ENCODE data around the gene COG2.
"Not testable (repeated sequence)": the region's sequence is repeated elsewhere in the genome, so short reads cannot be mapped to it uniquely, and the experiment has no call there.

COG2 gene

DNA sequence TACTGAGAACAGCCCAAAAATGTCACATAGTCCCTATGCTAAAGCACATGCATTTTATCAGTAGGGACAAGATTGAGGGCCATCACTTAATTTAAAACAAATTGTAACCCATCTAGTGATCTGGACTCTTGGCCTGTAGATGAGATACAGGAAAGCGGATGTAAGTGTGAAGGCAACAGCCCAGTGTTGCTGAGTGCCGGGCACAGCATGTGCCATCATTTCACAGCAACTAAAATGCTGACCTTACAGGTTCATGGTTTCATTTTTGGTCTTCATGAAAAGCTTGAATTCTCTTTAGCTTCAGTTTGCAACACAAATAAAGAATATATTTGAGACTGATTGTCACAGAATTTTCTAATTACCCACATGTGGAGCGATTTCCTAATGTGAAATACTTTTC, 5.8 kb downstream of the COG2 start:
- Histone ChIP-seq H3K9ac (ENCODE audit: low read length) (no peak overlapping the region), H3K27me3 (ENCODE audit: control insufficient read depth in 1 of 2, insufficient read depth in 2 of 2, low read length in 2 of 2) (no peaks in the 10 kb centered on the region), H3K4me3 (ENCODE audit: low read depth in 1 of 2, low read length in 2 of 2) (no peak overlapping the region), H3K4me1 (ENCODE audit: insufficient read depth, low read length) (peaks cover 16% of the 10 kb centered on the region), H3K9me3 (ENCODE audit: low read length) (no peaks in the 10 kb centered on the region), H3K36me3 (ENCODE audit: insufficient read depth, low read length) (peaks cover 7% of the 10 kb centered on the region), H3K27ac (ENCODE audit: low read depth, low read length) (no peak overlapping the region)

- no peak overlapping the region for H3K27ac ChIP-seq (ENCODE audit: low read depth, low read length)
- H3K9ac ChIP-seq (ENCODE audit: low read length): no peak overlapping the region
- no peaks in the 10 kb centered on the region for H3K4me1 ChIP-seq (ENCODE audit: insufficient read depth, low read length)
- H3K36me3 ChIP-seq (ENCODE audit: insufficient read depth, low read length): peaks cover 7% of the 10 kb centered on the region
- no peaks in the 10 kb centered on the region for H3K9me3 ChIP-seq (ENCODE audit: low read length)
- H3K27me3 ChIP-seq (ENCODE audit: control insufficient read depth in 1 of 2, insufficient read depth in 2 of 2, low read length in 2 of 2): no peaks in the 10 kb centered on the region
- H3K4me3 ChIP-seq (ENCODE audit: low read depth in 1 of 2, low read length in 2 of 2): no peak overlapping the region
These were observed 8.0 kb downstream of the COG2 start for GRCh38 chr1:230650300-230650699.

DNA sequence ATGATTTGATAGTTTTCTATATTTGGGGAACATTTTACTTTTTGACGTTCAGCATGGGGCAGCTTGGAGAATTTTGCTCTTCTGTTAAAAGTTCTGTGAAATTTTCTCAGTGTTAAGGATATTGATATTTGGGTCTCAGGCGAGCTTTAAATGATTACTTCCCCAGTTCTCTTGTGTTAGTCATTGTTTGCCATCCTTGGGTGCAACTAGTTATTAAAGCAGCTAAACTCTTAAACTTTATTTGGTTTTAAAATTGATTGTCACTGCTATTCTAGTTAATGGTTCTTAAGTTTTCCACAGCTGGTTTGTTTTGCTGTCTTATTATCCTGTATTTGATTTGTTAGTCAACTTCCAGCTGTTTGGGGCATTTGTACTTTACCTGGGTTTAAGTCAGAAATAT, 9.0 kb downstream of the COG2 start:
- H3K9ac ChIP-seq (ENCODE audit: low read length): no peak overlapping the region
- H3K4me3 ChIP-seq (ENCODE audit: low read depth in 1 of 2, low read length in 2 of 2): no peak overlapping the region
- no peaks in the 10 kb centered on the region for H3K27me3 ChIP-seq (ENCODE audit: control insufficient read depth in 1 of 2, insufficient read depth in 2 of 2, low read length in 2 of 2)
- H3K27ac ChIP-seq (ENCODE audit: low read depth, low read length): no peak overlapping the region
- no peaks in the 10 kb centered on the region for H3K4me1 ChIP-seq (ENCODE audit: insufficient read depth, low read length)
- peaks cover 7% of the 10 kb centered on the region for H3K36me3 ChIP-seq (ENCODE audit: insufficient read depth, low read length)
- no peaks in the 10 kb centered on the region for H3K9me3 ChIP-seq (ENCODE audit: low read length)

DNA sequence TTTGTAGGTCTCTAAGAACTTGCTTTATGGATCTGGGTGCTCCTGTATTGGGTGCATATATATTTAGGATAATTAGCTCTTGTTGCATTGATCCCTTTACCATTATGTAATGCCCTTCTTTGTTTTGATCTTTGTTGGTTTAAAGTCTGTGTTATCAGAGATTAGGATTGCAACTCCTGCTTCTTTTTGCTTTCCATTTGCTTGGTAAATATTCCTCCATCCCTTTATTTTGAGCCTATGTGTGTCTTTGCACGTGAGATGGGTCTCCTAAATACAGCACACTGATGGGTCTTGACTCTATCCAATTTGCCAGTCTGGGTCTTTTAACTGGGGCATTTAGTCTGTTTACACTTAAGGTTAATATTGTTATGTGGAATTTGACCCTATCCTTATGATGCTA, 14.4 kb downstream of the COG2 start:
- H3K9ac ChIP-seq (ENCODE audit: low read length); H3K4me3 ChIP-seq (ENCODE audit: low read depth in 1 of 2, low read length in 2 of 2); H3K4me1 ChIP-seq (ENCODE audit: insufficient read depth, low read length); H3K27me3 ChIP-seq (ENCODE audit: control insufficient read depth in 1 of 2, insufficient read depth in 2 of 2, low read length in 2 of 2); H3K9me3 ChIP-seq (ENCODE audit: low read length); H3K27ac ChIP-seq (ENCODE audit: low read depth, low read length): not testable (repeated sequence)
- peaks cover 15% of the 10 kb centered on the region for H3K36me3 ChIP-seq (ENCODE audit: insufficient read depth, low read length)

- H3K9me3 ChIP-seq (ENCODE audit: low read length); H3K9ac ChIP-seq (ENCODE audit: low read length); H3K27ac ChIP-seq (ENCODE audit: low read depth, low read length); H3K4me1 ChIP-seq (ENCODE audit: insufficient read depth, low read length); H3K4me3 ChIP-seq (ENCODE audit: low read depth in 1 of 2, low read length in 2 of 2); H3K27me3 ChIP-seq (ENCODE audit: control insufficient read depth in 1 of 2, insufficient read depth in 2 of 2, low read length in 2 of 2): not testable (repeated sequence)
- peaks cover 19% of the 10 kb centered on the region for H3K36me3 ChIP-seq (ENCODE audit: insufficient read depth, low read length)
These were observed 15.8 kb downstream of the COG2 start for GRCh38 chr1:230658103-230658502.

- Histone ChIP-seq H3K4me1 (ENCODE audit: insufficient read depth, low read length) (no peaks in the 10 kb centered on the region), H3K27me3 (ENCODE audit: control insufficient read depth in 1 of 2, insufficient read depth in 2 of 2, low read length in 2 of 2) (no peaks in the 10 kb centered on the region), H3K27ac (ENCODE audit: low read depth, low read length) (no peak overlapping the region), H3K36me3 (ENCODE audit: insufficient read depth, low read length) (peaks cover 19% of the 10 kb centered on the region), H3K4me3 (ENCODE audit: low read depth in 1 of 2, low read length in 2 of 2) (no peak overlapping the region), H3K9ac (ENCODE audit: low read length) (no peak overlapping the region), H3K9me3 (ENCODE audit: low read length) (no peaks in the 10 kb centered on the region)
These were observed 16.4 kb downstream of the COG2 start for GRCh38 chr1:230658691-230659090.

GRCh38 chr1:230661976-230662375, 19.7 kb downstream of the COG2 start:
- Histone ChIP-seq H3K36me3 (ENCODE audit: insufficient read depth, low read length) (peaks cover 42% of the 10 kb centered on the region), H3K27ac (ENCODE audit: low read depth, low read length) (no peak overlapping the region)

DNA sequence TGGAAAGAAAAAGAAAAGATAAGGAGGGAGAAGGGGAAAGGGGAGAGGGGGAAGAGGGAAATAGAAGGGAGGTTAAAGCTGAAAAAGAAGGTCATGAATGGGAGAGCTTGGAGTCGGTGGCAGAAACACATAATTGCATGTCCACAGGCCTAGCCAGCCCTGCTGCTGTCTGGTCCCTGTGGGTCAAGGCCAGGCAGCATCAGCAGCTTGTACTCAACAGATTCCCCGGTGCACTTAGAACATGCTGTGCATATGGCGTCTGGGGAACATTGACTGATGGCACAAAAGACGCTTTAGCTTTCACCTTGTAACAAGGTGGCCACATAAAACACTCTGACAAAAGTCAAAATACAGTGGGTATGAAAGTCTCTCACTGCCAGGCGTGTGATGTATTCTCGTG, 25.9 kb downstream of the COG2 start:
- H3K27me3 ChIP-seq (ENCODE audit: control insufficient read depth in 1 of 2, insufficient read depth in 2 of 2, low read length in 2 of 2): no peaks in the 10 kb centered on the region
- H3K4me1 ChIP-seq (ENCODE audit: insufficient read depth, low read length): no peaks in the 10 kb centered on the region
- peaks cover 64% of the 10 kb centered on the region for H3K36me3 ChIP-seq (ENCODE audit: insufficient read depth, low read length)
- H3K9ac ChIP-seq (ENCODE audit: low read length): no peak overlapping the region
- no peaks in the 10 kb centered on the region for H3K9me3 ChIP-seq (ENCODE audit: low read length)
- no peak overlapping the region for H3K4me3 ChIP-seq (ENCODE audit: low read depth in 1 of 2, low read length in 2 of 2)
- no peak overlapping the region for H3K27ac ChIP-seq (ENCODE audit: low read depth, low read length)

More at GRCh38 chr1:230661976-230662375, 19.7 kb downstream of the COG2 start:
- Histone ChIP-seq H3K4me1 (ENCODE audit: insufficient read depth, low read length) (no peaks in the 10 kb centered on the region), H3K9ac (ENCODE audit: low read length) (no peak overlapping the region), H3K27me3 (ENCODE audit: control insufficient read depth in 1 of 2, insufficient read depth in 2 of 2, low read length in 2 of 2) (no peaks in the 10 kb centered on the region), H3K4me3 (ENCODE audit: low read depth in 1 of 2, low read length in 2 of 2) (no peak overlapping the region), H3K9me3 (ENCODE audit: low read length) (no peaks in the 10 kb centered on the region)

GRCh38 chr1:230669543-230669942, 27.3 kb downstream of the COG2 start:
- no peaks in the 10 kb centered on the region for H3K9me3 ChIP-seq (ENCODE audit: low read length)
- no peaks in the 10 kb centered on the region for H3K4me1 ChIP-seq (ENCODE audit: insufficient read depth, low read length)
- no peak overlapping the region for H3K4me3 ChIP-seq (ENCODE audit: low read depth in 1 of 2, low read length in 2 of 2)
- peaks cover 69% of the 10 kb centered on the region for H3K36me3 ChIP-seq (ENCODE audit: insufficient read depth, low read length)
- no peak overlapping the region for H3K9ac ChIP-seq (ENCODE audit: low read length)
- H3K27me3 ChIP-seq (ENCODE audit: control insufficient read depth in 1 of 2, insufficient read depth in 2 of 2, low read length in 2 of 2): no peaks in the 10 kb centered on the region
- no peak overlapping the region for H3K27ac ChIP-seq (ENCODE audit: low read depth, low read length)

DNA sequence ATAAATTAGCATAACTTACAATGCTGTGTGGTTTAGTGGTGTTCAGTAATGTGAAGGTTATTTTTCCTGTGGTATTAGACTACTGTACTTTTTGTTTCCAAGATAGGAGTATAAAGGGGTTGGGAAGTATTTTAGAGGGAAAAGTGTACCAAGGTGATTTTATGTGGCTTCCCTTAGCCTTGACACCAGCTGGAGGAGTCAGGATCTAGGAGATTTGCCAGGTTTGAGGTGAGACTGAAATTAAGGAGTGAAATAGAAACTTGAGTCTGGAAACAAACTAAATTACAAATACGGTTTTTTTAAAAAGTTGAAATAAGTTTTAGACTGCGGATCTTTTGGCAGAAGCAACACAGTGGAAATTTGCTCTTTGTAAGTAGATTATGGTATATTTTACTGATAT, 32.3 kb downstream of the COG2 start:
- H3K4me3 ChIP-seq (ENCODE audit: low read depth in 1 of 2, low read length in 2 of 2): no peak overlapping the region
- H3K4me1 ChIP-seq (ENCODE audit: insufficient read depth, low read length): no peaks in the 10 kb centered on the region
- H3K36me3 ChIP-seq (ENCODE audit: insufficient read depth, low read length): peaks cover 66% of the 10 kb centered on the region
- H3K9ac ChIP-seq (ENCODE audit: low read length): no peak overlapping the region
- no peaks in the 10 kb centered on the region for H3K9me3 ChIP-seq (ENCODE audit: low read length)
- no peak overlapping the region for H3K27ac ChIP-seq (ENCODE audit: low read depth, low read length)
- no peaks in the 10 kb centered on the region for H3K27me3 ChIP-seq (ENCODE audit: control insufficient read depth in 1 of 2, insufficient read depth in 2 of 2, low read length in 2 of 2)

GRCh38 chr1:230677200-230677599, 34.9 kb downstream of the COG2 start:
- Histone ChIP-seq H3K36me3 (ENCODE audit: insufficient read depth, low read length) (peaks cover 56% of the 10 kb centered on the region), H3K9me3 (ENCODE audit: low read length) (no peaks in the 10 kb centered on the region), H3K9ac (ENCODE audit: low read length) (no peak overlapping the region)

GRCh38 chr1:230679192-230679591, 36.9 kb downstream of the COG2 start:
- no peaks in the 10 kb centered on the region for H3K27me3 ChIP-seq (ENCODE audit: control insufficient read depth in 1 of 2, insufficient read depth in 2 of 2, low read length in 2 of 2)
- no peak overlapping the region for H3K4me3 ChIP-seq (ENCODE audit: low read depth in 1 of 2, low read length in 2 of 2)
- H3K9me3 ChIP-seq (ENCODE audit: low read length): no peaks in the 10 kb centered on the region
- peaks cover 48% of the 10 kb centered on the region for H3K36me3 ChIP-seq (ENCODE audit: insufficient read depth, low read length)
- no peak overlapping the region for H3K27ac ChIP-seq (ENCODE audit: low read depth, low read length)
- no peak overlapping the region for H3K9ac ChIP-seq (ENCODE audit: low read length)
- H3K4me1 ChIP-seq (ENCODE audit: insufficient read depth, low read length): peaks cover 13% of the 10 kb centered on the region

More at GRCh38 chr1:230677200-230677599, 34.9 kb downstream of the COG2 start:
- Histone ChIP-seq H3K27me3 (ENCODE audit: control insufficient read depth in 1 of 2, insufficient read depth in 2 of 2, low read length in 2 of 2) (no peaks in the 10 kb centered on the region), H3K27ac (ENCODE audit: low read depth, low read length) (no peak overlapping the region), H3K4me1 (ENCODE audit: insufficient read depth, low read length) (peaks cover 8% of the 10 kb centered on the region), H3K4me3 (ENCODE audit: low read depth in 1 of 2, low read length in 2 of 2) (no peak overlapping the region)

All from muscle layer of colon (tissue), 2 donors.